MCF 10A (cell line): ENCODE data around the gene C1orf116. TPM values are rescaled to one million over a fixed set of nuclear protein-coding genes. Genes with fewer than 3 reads are reported as not detected.

Experiments used
- BruUV-seq: library from RNA; stranded (reverse); fragments of 400-500 nt; replicated peaks from 2 replicates; lab custom pipeline; 2021; lab: Mats Ljungman, UMichigan
- CTCF ChIA-PET: fragments of 300-600 bp; sonication (Branson Sonifier 250); formaldehyde crosslinking; extraction: SDS; loops from one replicate; lab custom pipeline; 2021; ENCODE audit warnings: antibody characterized with exemption, inconsistent platforms; lab: Yijun Ruan, JAX
- POLR2A ChIA-PET: fragments of 300-600, 350-650 bp; sonication (Branson Sonifier 250); formaldehyde crosslinking; extraction: SDS; loops from one replicate; lab custom pipeline; 2020; ENCODE audit warnings: antibody characterized with exemption, inconsistent platforms; lab: Yijun Ruan, JAX
- DNase-seq: peaks from one replicate; pipeline ENCODE4 v3.0.0-alpha.2; 2018; ENCODE audit not compliant: unreplicated experiment
- H3K27ac Mint-ChIP-seq: one replicate; pipeline ENCODE4 v1.8.0; 2022; ENCODE audit warnings: mild to moderate bottlenecking, low read depth, mixed read lengths; ENCODE audit not compliant: unreplicated experiment
- H3K27me3 Mint-ChIP-seq: one replicate; pipeline ENCODE4 v1.8.0; 2022; ENCODE audit warnings: mixed read lengths; ENCODE audit not compliant: insufficient read depth, unreplicated experiment
- H3K36me3 Mint-ChIP-seq: one replicate; pipeline ENCODE4 v1.8.0; 2022; ENCODE audit warnings: mild to moderate bottlenecking, moderate library complexity, mixed read lengths; ENCODE audit not compliant: insufficient read depth, unreplicated experiment
- H3K4me1 Mint-ChIP-seq: one replicate; pipeline ENCODE4 v1.8.0; 2022; ENCODE audit warnings: mixed read lengths; ENCODE audit not compliant: insufficient read depth, unreplicated experiment
- H3K4me3 Mint-ChIP-seq: one replicate; pipeline ENCODE4 v1.8.0; 2022; ENCODE audit warnings: mild to moderate bottlenecking, moderate library complexity, mixed read lengths; ENCODE audit not compliant: unreplicated experiment
- H3K9me3 Mint-ChIP-seq: one replicate; pipeline ENCODE4 v1.8.0; 2022; ENCODE audit warnings: mixed read lengths; ENCODE audit not compliant: unreplicated experiment
- intact Hi-C: fragments of 100-400 bp; cut with micrococcal nuclease; formaldehyde crosslinking; loops from 2 replicates; pipeline ENCODE4 v1.14.1; 2022
- total RNA-seq: library from RNA; stranded (reverse); gene quantifications from 2 replicates; pipeline ENCODE4 v1.2.3, GENCODE V29; 2022
- TF ChIP-seq, protein P1 (sequence below): fragments of 200-600 bp; IDR thresholded peaks from one replicate; pipeline ENCODE4 v1.8.0; 2022; ENCODE audit warnings: antibody characterized with exemption, mild to moderate bottlenecking; ENCODE audit not compliant: unreplicated experiment

The C1orf116 gene
- total RNA-seq, 1 experiment from 2014 or later: 35.4 TPM

DNA sequence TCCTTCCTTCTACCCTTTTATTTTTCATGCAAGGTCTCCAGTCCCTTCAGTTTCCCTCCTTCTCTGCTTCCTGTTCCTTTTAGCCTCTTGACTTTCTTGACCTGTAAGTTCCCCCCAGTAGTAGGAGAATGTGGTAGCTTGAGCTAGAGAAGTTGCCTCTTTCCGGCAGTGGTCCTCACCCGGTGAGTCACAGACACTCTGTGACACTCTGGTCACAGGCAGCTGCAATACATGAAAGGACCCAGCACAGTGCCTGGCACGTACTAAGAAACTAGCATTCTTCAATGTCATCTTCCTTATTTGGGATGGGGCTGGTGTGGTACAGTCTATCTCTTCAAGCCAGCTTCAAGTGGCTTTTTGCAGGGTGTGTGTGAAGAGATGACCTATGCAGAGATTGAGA lies 36.5 kb upstream of the C1orf116 start:
- CTCF ChIA-PET: interaction anchor here (0.7 to 9.9 kb wide), 4 partner anchors 10 to 156 kb away, joined by 3 to 146 read pairs (median 4); partner anchors contain the start of gene PFKFB2
- H3K36me3 Mint-ChIP-seq: peaks cover 37% of the 10 kb centered on the region

DNA sequence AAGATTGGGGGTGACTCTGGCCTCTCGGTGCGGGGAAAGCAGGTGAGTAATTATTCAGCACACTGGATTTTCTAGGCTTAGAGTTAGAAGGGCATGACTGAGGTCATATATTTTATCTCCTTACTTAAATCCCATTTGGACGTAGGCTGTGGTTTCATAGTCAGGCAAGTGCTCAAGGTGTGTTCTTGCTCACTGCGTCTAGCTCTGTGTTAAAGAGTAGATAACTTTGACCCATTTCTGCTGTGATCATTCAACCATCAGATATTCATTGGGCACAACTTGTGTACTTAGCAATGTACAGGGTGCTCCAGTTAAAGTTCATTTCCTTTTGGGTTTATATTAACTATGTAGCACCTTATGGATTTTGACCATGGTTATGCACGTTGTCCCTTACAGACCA lies 35.1 kb upstream of the C1orf116 start:
- intact Hi-C loops: no loop called here
- ChIA-PET CTCF (interaction anchor here (0.5 to 9.9 kb wide), 3 partner anchors 8 to 407 kb away, joined by 3 to 146 read pairs (median 3); partner anchors contain the start of gene PFKFB2), POLR2A (interaction anchor here (0.8 to 11.2 kb wide), 3 partner anchors 15 to 60 kb away, joined by 3 to 399 read pairs (median 9); partner anchors contain the start of genes C1orf116, PFKFB2 and YOD1)
- peaks cover 45% of the 10 kb centered on the region for H3K36me3 Mint-ChIP-seq
- H3K4me1 Mint-ChIP-seq: no peaks in the 10 kb centered on the region
- H3K9me3 Mint-ChIP-seq: no peaks in the 10 kb centered on the region
- TF ChIP-seq, protein P1, sequence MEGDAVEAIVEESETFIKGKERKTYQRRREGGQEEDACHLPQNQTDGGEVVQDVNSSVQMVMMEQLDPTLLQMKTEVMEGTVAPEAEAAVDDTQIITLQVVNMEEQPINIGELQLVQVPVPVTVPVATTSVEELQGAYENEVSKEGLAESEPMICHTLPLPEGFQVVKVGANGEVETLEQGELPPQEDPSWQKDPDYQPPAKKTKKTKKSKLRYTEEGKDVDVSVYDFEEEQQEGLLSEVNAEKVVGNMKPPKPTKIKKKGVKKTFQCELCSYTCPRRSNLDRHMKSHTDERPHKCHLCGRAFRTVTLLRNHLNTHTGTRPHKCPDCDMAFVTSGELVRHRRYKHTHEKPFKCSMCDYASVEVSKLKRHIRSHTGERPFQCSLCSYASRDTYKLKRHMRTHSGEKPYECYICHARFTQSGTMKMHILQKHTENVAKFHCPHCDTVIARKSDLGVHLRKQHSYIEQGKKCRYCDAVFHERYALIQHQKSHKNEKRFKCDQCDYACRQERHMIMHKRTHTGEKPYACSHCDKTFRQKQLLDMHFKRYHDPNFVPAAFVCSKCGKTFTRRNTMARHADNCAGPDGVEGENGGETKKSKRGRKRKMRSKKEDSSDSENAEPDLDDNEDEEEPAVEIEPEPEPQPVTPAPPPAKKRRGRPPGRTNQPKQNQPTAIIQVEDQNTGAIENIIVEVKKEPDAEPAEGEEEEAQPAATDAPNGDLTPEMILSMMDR: no peak
- DNase-seq: no peak
- no TSS peak for BruUV-seq
- no peak overlapping the region for H3K27ac Mint-ChIP-seq
- H3K27me3 Mint-ChIP-seq: no peaks in the 10 kb centered on the region
- no peak overlapping the region for H3K4me3 Mint-ChIP-seq

More for the DNA sequence above, 36.5 kb upstream of the C1orf116 start:
- DNase-seq: no peak
- Mint-ChIP-seq H3K4me3 (no peak overlapping the region), H3K27me3 (no peaks in the 10 kb centered on the region), H3K9me3 (no peaks in the 10 kb centered on the region), H3K4me1 (peaks cover 6% of the 10 kb centered on the region), H3K27ac (no peak overlapping the region)
- intact Hi-C loops: no loop called here
- POLR2A ChIA-PET: interaction anchor here (1.8 to 11.2 kb wide), 3 partner anchors 16 to 39 kb away, joined by 9 to 399 read pairs (median 164); partner anchors contain the start of genes C1orf116, PFKFB2 and YOD1
- no TSS peak for BruUV-seq
- TF ChIP-seq, protein P1: no peak

GRCh38 chr1:207067185-207067584 lies 34.6 kb upstream of the C1orf116 start:
- no peak for DNase-seq
- no peaks in the 10 kb centered on the region for H3K9me3 Mint-ChIP-seq
- no peak overlapping the region for H3K27ac Mint-ChIP-seq
- TF ChIP-seq, protein P1: no peak
- no peak overlapping the region for H3K4me3 Mint-ChIP-seq
- ChIA-PET CTCF (no interaction called here), POLR2A (interaction anchor here (0.8 to 11.2 kb wide), 3 partner anchors 14 to 60 kb away, joined by 3 to 399 read pairs (median 9); partner anchors contain the start of genes C1orf116, PFKFB2 and YOD1)
- H3K4me1 Mint-ChIP-seq: no peaks in the 10 kb centered on the region
- intact Hi-C loops: no loop called here
- BruUV-seq: no TSS peak
- peaks cover 50% of the 10 kb centered on the region for H3K36me3 Mint-ChIP-seq
- no peaks in the 10 kb centered on the region for H3K27me3 Mint-ChIP-seq

DNA sequence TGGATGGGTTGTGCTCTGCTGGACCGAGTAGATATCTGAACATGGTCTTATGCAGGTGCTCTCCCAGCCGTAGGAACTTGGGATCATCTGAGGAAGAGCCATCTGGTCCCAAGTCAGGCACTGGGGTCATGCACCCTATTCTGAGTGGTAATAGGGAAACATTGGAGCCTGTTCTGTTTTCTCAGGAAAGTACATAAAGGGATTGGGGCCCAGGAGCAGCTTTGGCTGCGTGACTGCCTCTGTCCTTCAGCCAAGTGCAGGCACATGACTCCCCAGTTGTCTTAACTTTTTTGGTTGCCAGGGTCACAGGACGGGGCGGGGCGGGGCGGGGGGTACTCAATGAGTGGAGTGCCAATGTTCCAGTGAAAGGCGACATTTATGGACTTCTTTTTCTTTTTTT lies 32.0 kb upstream of the C1orf116 start:
- no TSS peak for BruUV-seq
- CTCF ChIA-PET: interaction anchor here (1.9 kb wide), 1 partner anchor 12 kb away, joined by 10 read pairs; no protein-coding TSS in a partner anchor
- Mint-ChIP-seq H3K27ac (no peak overlapping the region), H3K4me1 (no peaks in the 10 kb centered on the region), H3K27me3 (no peaks in the 10 kb centered on the region), H3K36me3 (peaks cover 54% of the 10 kb centered on the region), H3K4me3 (no peak overlapping the region), H3K9me3 (no peaks in the 10 kb centered on the region)
- no peak for DNase-seq
- POLR2A ChIA-PET: interaction anchor here (0.6 to 3.8 kb wide), 3 partner anchors 10 to 33 kb away, joined by 3 to 20 read pairs (median 4); partner anchors contain the start of gene PFKFB2
- intact Hi-C loops: no loop called here
- TF ChIP-seq, protein P1: no peak
